GM19324 (cell line): ENCODE results near the gene RNASEH1.

ENCODE experiments used
- ATAC-seq: cut with Tn5 transposase; IDR thresholded peaks from one replicate; pipeline ENCODE4 v1.9.1; 2021; ENCODE audit warnings: mild to moderate bottlenecking, moderate library complexity; ENCODE audit not compliant: unreplicated experiment, low FRiP score

RNASEH1 gene

DNA sequence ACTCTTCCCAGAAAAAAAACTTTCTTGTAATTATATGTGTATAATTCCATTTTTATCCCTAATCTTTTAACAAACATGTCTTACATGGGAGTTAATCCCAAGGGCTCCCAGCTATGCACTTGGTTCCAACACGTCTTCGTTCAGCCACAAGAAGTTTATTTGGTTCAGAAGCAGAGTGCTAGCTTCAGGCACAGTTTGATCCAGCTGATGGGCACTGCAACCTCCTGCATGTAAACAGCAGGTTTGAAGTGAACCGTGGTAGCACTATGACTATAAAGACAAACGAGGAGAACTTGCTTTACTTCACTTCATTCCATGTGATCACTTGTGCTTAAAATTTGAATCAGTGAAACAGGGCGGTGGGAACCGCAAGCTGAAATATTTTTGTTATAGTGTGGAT lies 7.0 kb upstream of the RNASEH1 start:
- no peak for ATAC-seq

DNA sequence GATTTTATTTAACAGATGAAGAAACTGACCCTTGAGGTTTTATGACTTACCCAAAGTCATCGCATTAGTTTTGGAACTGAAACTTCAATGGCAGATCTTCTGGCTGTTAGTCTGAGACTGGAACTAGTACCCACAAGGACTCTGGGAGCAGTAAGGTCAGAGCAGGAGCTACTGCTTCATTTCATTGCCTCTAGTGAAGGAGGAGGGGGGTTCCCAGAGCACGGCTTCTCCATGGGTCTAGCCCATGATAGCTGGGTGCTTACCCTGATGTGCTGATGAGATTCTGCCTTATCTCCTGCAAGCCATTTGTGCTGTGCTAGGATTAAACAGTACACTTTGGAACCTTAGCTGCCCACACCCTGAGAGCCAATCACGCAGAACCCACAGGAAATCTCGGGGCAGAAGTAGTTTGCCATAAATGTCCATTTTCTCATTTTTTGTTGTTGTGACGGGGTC lies 5.4 kb upstream of the RNASEH1 start:
- peak; percentile 53 for ATAC-seq

- peak; percentile 34 for ATAC-seq
Observed at GRCh38 chr2:3557639-3558204, 411 bp downstream of the RNASEH1 start.

GRCh38 chr2:3553946-3554345 lies 4.2 kb downstream of the RNASEH1 start:
- ATAC-seq = no peak

- no peak for ATAC-seq
Observed at GRCh38 chr2:3547915-3548314, 10.2 kb downstream of the RNASEH1 start.

GRCh38 chr2:3545788-3546478 lies 12.2 kb downstream of the RNASEH1 start:
- ATAC-seq = no peak

DNA sequence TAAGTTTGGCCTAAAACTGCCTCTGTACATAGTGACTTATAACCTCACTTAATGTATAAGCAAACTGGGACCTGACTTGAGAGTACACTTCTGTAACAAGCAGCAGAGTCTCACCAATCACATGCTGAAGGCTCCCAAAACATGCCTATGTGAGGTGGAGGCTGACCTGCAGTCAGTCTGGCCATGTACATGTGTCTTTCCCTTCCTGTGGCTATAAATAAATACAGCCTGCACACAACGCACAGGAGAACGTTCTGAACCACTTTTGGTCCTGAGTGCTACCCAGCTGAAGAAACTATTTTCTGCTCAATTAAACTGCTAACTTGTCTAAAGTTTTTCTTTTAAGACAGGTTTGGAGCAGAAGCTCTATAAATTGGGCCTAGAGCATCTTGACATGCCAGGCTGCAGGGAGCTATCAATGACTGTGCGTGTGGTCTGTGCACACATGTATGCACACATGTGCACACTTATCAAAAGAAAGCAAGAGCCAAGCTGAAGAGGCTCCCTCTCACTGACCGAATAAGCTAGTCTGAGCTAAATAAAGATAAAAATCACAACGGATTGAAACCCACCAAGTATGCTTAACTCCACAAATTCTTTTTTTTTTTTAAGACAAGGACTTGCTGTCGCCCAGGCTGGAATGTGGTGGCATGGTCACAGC lies 15.0 kb downstream of the RNASEH1 start:
- ATAC-seq = no peak

- ATAC-seq = no peak
Observed at GRCh38 chr2:3542107-3542506, 16.0 kb downstream of the RNASEH1 start.

DNA sequence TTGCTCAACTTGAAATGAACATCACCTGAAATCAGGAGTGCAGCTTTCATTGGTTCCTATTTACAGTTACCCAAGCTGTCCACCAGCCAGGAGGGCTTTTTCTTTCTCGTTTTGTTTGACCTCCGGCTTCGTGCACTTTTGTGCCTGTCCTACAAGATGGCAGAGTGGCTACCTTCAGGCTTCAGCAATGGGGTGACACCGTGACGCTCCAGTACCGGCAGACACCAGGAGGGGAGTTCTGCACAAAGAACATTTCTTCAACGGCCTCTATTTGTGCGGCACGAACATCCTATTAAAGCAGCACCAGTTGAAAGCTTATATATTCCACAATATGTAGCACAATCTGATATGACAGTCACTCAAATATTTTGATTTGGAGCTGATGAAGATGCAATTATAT lies 18.3 kb downstream of the RNASEH1 start:
- ATAC-seq = no peak

- no peak for ATAC-seq
Observed at GRCh38 chr2:3536682-3537632, 21.2 kb downstream of the RNASEH1 start.

- no peak for ATAC-seq
Observed at GRCh38 chr2:3535794-3536681, 22.1 kb downstream of the RNASEH1 start.

DNA sequence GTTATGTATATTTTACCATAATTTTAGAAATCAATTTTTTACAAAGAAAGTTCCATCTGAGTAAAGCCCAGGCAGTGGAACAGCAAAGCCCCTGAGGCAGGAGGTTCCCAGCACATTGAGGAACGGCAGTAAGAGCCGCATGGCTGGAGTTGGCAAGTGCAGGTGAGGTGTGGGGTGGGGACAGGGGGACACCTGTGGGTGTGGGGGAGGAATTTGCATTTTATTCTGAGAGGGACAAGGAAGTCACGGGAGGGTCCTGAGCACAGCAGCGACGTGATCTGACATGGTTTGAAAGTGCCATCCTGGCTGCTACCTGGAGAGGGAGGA lies 22.7 kb downstream of the RNASEH1 start:
- ATAC-seq = no peak

DNA sequence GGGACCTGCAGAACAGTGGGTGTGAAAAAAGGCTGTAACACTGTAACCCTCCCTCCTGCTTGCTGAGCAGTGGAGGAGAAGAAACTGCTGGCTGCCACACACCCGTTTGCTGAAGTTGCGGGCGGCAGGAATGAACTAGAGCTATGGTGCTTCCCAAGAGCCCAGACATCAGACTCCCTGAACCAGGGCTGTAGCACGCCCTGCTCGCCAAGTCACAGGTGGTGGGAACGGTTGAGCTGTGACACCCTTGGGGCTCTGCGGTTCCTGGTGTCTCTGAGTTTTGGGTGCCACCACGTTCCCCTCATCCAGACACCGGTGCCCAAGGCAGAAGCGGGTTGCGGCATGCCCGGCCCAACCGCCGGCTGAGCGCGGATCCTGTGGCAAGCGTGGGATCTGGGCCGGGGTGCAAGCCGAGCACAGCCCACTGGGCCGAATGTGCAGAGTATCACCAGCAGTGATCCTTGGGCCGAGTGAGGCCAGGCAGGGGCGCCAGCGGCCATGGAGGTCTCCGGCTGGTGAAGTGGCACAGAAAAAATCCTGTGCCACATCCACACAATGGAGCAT lies 23.8 kb downstream of the RNASEH1 start:
- ATAC-seq = no peak

GRCh38 chr2:3533836-3534235 lies 24.3 kb downstream of the RNASEH1 start:
- no peak for ATAC-seq

DNA sequence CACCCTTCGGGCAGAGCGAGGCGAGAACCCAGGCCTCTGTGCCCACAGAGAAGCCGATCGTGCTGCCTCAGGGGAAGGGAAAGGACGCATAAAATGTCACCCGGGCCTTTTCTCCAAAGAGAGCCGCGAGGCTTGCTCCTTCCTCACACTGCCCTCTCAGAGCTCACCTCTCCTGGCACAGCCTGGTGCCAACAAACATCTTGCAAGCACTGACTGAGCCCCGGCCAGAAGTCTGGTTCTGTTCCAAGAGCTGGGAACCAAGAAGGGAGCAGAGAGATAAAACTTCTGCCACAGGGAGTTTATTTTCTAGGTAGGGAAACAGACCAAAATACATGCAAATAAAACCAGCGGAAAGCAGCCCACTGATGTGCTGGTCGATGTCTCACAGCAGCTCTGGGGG lies 25.2 kb downstream of the RNASEH1 start:
- no peak for ATAC-seq

DNA sequence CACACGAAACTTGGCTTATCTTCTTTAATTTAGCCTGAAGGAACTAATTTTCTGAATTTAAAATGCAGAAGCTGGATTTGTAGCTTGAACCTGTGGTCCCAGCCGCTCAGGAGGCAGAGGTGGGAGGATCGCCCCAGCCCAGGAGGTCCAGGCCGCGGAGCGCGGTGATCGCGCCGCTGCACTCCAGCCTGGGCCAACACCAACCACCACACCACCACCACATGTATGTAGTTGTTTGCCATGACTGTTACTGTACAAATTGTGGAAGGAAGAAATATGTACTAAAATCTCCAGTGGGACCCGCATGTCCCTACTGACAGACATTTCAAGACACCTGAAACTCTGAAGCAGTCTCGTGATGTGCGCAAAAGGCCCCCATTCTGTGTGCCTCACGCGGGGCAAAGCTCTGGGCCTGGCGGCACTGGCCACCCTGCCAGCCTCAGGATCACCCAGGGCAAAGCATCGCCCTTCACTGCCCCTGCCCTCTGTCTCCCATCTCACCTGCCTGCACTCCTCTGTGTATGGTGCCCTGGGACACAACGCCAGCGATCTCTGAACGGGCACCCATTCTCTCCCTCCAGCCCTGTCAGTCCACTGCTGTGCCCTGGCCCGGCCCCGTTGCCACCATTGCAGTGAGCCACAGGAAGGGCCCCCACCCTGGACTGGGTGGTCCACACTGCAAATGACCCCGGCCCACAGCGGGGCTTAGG lies 28.7 kb downstream of the RNASEH1 start:
- no peak for ATAC-seq

GRCh38 chr2:3527886-3528785 lies 30.0 kb downstream of the RNASEH1 start:
- no peak for ATAC-seq

GRCh38 chr2:3526871-3527270 lies 31.3 kb downstream of the RNASEH1 start:
- no peak for ATAC-seq
